ENCODE data around the gene CA9.

DNA sequence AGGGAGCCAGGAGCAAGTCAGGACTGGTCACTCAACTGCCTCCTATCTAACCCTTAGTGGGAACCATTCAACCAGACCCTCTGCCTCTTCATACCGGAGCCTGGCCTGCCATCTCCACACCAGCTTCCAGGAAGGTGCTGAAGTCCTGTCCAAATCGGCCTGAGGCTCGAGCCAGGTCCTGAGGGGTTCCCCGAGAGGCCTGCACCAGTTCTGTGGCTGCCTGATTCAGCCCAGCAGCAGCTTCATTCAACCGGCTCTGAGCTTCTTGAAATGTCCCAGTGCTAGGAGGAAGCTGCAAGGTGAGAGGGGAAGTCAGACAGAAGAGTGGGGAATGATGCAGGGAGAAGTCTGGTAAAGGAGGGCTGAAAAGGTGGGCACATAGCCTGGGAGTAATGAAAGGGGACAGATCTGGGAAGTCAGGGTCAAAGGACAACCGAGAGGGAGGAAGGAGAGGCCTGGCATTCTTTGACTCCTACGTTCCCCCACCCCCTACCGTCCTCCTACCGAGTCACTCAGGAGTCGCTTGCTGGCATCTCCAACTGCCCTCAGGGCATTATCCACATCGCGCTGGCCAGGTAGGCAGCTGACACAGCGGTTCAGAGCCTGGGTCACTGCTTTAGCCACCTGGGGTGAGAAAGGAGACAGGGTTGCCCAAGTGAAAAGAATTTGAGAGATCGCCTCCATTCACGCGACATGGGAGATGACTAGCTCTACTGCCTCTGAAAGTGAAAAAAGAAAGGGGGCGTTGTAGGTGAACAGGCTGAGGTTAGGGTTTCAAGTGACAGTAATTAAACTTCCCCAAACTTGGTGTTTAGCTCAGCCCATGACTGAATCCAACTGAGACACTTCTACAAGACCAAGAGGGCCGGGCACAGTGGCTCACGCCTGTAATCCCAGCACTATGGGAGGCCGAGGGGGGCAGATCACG is 38.0 kb downstream of the CA9 start:
- TF ChIP-seq, protein P1, sequence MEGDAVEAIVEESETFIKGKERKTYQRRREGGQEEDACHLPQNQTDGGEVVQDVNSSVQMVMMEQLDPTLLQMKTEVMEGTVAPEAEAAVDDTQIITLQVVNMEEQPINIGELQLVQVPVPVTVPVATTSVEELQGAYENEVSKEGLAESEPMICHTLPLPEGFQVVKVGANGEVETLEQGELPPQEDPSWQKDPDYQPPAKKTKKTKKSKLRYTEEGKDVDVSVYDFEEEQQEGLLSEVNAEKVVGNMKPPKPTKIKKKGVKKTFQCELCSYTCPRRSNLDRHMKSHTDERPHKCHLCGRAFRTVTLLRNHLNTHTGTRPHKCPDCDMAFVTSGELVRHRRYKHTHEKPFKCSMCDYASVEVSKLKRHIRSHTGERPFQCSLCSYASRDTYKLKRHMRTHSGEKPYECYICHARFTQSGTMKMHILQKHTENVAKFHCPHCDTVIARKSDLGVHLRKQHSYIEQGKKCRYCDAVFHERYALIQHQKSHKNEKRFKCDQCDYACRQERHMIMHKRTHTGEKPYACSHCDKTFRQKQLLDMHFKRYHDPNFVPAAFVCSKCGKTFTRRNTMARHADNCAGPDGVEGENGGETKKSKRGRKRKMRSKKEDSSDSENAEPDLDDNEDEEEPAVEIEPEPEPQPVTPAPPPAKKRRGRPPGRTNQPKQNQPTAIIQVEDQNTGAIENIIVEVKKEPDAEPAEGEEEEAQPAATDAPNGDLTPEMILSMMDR (IDR thresholded peaks at IDR 0.05), result no peak
- no peak for TF ChIP-seq POLR2A (IDR thresholded peaks at IDR 0.05)
